ENCODE results near the gene UBE3A. TPM values are rescaled to one million over a fixed set of nuclear protein-coding genes. Genes with fewer than 3 reads are reported as not detected.

UBE3A gene
- total and polyA plus RNA-seq, 10 of the 15 experiments (the other 5 are each of a cell fraction or from before 2014, with no cell fraction given) = 29.4 to 82.9 (median 58.7) TPM

GRCh38 chr15:25342629-25343028, 96.2 kb downstream of the UBE3A start (continued):
- TF ChIP-seq USF2 (IDR thresholded peaks at IDR 0.05; ENCODE audit: borderline replicate concordance, low read depth, low read length) = no peak

- Histone ChIP-seq H3K4me2 (ENCODE audit: control insufficient read depth, insufficient read depth) (no peak overlapping the region), H3K9ac (ENCODE audit: control insufficient read depth, insufficient read depth, low read length) (no peak overlapping the region), H3K9me3 (replicated peaks; ENCODE audit: control insufficient read depth, insufficient read depth, low read length) (no peaks in the 10 kb centered on the region; the same call in 2 of the 3 replicates), H3K27me3 (replicated peaks in 1 of 2; ENCODE audit: control insufficient read depth in 2 of 2, insufficient read depth in 2 of 2, low read length in 1 of 2) (no peaks in the 10 kb centered on the region), H3K36me3 (ENCODE audit: control insufficient read depth in 2 of 2, insufficient read depth in 2 of 2, low read length in 1 of 2) (peaks cover 2 to 24% of the 10 kb centered on the region in 2 experiments; a peak in 3 of 4 replicates), H3K79me2 (ENCODE audit: control insufficient read depth, insufficient read depth, low read length) (no peaks in the 10 kb centered on the region; the same call in 1 of the 2 replicates), H3K4me1 (ENCODE audit: control insufficient read depth, insufficient read depth, low read length) (no peaks in the 10 kb centered on the region), H3K27ac (ENCODE audit: control insufficient read depth, insufficient read depth) (no peak overlapping the region), H4K20me1 (ENCODE audit: control insufficient read depth, insufficient read depth) (no peaks in the 10 kb centered on the region), H3K4me3 (no peak overlapping the region), H2AFZ (ENCODE audit: control insufficient read depth, low read depth, low read length) (no peak overlapping the region)
- CTCF ChIA-PET = no interaction called here
- in situ Hi-C loops (cut with MboI) = loop anchor here (10.0 kb wide), 1 partner anchor 355 kb away; no protein-coding TSS in a partner anchor
- POLR2A ChIA-PET = no interaction called here
- WGBS (ENCODE audit: insufficient coverage, insufficient replicate concordance, low lambda C conversion rate, missing lambda C conversion rate) = 94% methylated on average over 2 of the region's 2 CpGs
- FAIRE-seq = no peak
- intact Hi-C loops (cut with micrococcal nuclease; ENCODE audit: unreplicated experiment) = no loop called here
- no TSS peak for BruUV-seq (replicated peaks)
- no peak for ATAC-seq
- no peak for DNase-seq (ENCODE audit: low read depth, low spot score)
- SMC1A ChIA-PET (ENCODE audit: uncharacterized antibody, unreplicated experiment) = no interaction called here
- RAD21 ChIA-PET (ENCODE audit: unreplicated experiment) = no interaction called here
- TF ChIP-seq TAF1 (IDR thresholded peaks at IDR 0.05; ENCODE audit: borderline replicate concordance, low read depth, low read length) = no peak
- no peak for TF ChIP-seq KAT2A (conservative IDR thresholded peaks at IDR 0.05; ENCODE audit: control insufficient read depth, low read depth, low read length)
- no peak for TF ChIP-seq SMAD5 (IDR thresholded peaks at IDR 0.05; ENCODE audit: low read depth)
- TF ChIP-seq ZBTB4 (CRISPR knock-in tag; IDR thresholded peaks at IDR 0.05) = no peak
- TF ChIP-seq POU2F2 (IDR thresholded peaks at IDR 0.05; ENCODE audit: borderline replicate concordance, low read depth, low read length) = no peak
- TF ChIP-seq EGR1 (IDR thresholded peaks at IDR 0.05; ENCODE audit: borderline replicate concordance in 1 of 2, low read depth in 2 of 2, low read length in 2 of 2) = no peak
- no peak for TF ChIP-seq ZNF592 (IDR thresholded peaks at IDR 0.05)
- no peak for TF ChIP-seq NFXL1 (IDR thresholded peaks at IDR 0.05; ENCODE audit: borderline replicate concordance)
- TF ChIP-seq RUNX3 (IDR thresholded peaks at IDR 0.05; ENCODE audit: low read length) = no peak
These were observed 99.4 kb downstream of the UBE3A start for GRCh38 chr15:25339431-25339830.

All from GM12878 (cell line).